GM18858 (cell line): ENCODE results near the gene TRAF2.

ENCODE experiments used
- ATAC-seq: cut with Tn5 transposase; IDR thresholded peaks from one replicate; pipeline ENCODE4 v1.9.1; 2021; ENCODE audit not compliant: unreplicated experiment

Gene TRAF2

DNA sequence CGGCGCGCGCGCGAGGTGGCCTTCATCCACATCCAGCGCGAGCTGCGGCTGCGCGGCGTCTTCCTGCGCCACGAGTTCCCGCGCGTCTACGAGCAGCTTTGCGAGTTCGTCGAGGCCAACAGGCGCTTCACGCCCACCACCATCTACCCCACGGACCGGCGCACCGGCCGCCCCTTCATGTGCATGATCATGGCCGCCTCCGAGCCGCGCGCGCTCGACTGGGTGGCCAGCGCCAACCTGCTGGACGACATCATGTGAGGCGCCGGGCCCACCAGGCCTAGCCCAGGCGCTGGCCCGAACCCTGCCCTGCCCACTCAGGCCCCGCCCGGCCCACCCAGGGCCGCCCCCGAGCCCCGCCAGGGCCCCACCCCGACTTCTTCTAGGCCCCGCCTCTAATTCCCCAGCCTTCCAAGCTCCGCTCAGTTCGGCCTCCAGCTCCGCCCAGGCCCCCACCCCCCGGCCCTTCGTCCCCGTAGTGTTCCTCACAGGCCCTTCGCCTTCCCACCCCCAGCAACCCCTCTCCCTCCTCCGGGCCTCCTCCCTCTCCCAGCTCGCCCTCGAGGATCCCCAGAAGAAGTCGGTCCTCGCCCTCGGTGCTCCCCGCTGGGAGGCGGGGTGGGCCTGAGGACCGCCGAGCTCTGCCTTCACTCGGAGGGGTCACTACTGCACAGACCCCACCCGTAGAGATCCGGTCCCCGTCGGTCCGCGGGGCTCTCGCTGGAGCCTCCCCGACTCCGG is 39.1 kb upstream of the TRAF2 start:
- ATAC-seq, result no peak

DNA sequence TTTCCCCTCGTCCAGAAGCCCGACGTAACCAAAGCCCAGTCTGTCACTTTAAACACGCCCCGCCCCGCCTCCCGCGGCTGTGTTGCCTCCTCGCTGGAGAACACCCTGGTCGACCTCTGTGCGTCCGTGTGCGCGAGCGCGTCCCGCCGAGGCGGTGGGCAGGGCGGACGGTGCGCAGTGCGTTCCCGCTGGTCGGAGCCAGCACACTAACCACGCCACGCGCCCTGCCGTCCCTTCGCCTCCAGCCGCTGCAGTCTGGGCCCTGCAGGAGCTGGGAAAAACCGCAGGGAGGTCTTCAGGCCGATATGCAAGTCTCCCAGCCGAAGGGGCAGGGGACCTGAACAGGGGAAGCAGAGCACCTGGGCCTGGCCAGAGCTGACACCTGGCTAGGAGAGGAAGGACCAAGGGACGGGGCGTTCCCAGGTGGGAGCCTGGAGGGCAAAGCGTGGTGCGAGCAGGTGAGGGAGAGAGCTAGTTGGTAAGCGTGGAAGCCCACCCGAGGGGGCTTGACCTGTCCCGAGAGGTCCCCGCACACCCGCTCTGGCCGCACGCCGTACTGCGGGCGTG is 38.4 kb upstream of the TRAF2 start:
- no peak for ATAC-seq

DNA sequence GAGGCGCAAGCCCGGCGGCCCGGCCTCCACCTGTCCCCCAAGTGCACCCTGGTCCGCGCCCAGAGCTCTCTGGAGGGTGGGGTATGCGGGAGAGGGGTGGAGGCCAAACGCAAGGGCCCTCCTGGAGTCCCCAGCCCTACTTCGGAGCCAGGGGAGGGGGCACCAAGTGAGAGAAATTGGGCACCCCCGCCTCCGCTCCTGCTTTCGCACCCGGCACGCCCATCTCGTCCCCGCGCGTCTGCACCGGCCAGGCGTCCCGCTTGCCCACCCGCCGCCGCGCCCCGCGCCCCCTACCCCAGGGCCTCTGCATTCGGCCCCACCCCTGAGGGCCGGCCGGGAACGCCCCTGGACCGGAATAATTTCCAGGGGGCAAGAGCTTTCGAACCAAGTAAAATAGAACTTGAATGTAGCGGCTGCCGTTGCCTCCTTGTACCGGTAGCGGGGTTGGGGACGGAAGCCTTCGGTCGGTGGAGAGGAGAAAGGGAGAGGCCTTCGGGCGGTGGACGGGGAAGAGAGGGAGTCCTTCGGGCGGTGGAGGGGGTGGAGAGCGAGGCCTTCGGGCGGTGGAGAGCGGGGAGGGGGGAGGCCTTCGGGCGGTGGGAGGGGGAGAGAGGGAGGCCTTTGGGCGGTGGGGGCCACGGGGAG is 37.8 kb upstream of the TRAF2 start:
- ATAC-seq, result no peak

DNA sequence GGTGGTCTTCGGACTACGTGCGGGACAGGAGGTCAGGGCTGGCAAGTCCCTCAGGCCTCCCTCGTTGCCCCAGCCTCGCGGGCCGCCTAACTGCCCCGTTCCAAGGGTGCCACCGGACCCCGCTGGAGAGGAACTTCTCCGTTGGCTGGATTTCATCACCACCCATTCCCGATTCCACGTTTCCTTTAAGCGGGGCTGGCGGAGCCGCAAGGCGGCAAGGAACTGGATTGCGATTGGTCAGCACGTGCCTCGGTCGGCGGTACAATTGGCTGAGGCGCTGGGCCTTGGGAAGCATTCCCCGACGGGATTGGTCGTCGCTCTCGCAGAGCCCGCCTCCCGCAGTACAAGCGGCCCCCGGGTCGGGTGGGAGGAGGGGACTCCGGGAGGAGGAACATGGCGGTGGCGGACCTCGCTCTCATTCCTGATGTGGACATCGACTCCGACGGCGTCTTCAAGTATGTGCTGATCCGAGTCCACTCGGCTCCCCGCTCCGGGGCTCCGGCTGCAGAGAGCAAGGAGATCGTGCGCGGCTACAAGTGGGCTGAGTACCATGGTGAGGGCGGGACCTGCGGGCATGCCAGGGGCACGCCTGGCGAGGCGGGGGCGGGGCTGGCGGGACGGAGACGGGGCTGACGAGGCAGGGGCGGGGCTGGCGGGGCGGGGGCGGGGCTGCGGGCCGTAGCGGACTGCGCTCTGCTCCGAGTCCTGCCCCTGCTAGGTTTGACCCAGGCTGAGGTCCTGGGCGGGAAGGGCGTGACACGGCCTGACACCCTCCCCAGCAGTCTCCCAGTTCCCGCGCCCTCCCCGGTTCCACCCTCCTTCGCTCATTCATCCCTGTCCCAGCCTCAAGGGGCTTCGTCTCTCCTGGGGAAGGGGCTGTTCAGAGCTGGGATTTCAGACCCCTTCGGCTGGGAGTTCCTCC is 37.0 kb upstream of the TRAF2 start, which contains the start of gene PHPT1:
TSS of gene PHPT1 (plus strand) at position 372 of the 922 bp plus-strand sequence. CDS start at position 394, 22 bp downstream.
- ATAC-seq, result peak; percentile 57

DNA sequence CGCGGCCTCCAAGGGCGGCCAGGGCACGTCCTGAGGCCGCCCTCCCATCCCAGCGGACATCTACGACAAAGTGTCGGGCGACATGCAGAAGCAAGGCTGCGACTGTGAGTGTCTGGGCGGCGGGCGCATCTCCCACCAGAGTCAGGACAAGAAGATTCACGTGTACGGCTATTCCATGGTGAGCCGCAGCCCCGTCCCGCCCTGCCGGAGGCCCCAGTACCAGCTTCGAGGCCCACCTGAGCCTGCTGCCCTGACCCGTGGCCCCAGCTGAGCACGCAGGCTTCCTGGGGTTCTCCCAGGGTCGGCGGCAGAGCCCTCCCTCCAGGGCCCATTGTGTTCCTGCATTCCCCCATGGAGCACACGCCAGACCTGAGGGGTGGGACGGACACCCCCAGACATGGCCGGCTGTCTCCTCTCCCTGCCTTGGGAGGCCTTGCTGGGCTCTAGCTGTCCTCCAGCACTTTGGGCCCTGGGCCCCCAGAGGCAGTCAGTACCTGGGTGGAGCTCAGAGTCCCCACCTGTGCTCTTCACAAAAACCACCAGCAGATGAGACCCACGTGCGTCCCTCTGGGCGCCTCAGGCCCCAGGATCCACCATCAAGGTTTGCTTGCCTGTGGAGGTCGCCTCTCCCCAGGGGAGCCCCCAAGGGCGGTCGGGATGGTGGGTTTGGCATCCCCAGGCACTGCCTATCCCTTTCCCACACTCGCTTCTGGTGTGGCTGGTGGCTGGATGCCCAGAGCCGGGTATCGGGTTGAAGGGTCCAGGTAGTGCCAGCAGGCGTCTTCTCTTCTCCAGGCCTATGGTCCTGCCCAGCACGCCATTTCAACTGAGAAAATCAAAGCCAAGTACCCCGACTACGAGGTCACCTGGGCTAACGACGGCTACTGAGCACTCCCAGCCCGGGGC is 36.1 kb upstream of the TRAF2 start:
- ATAC-seq, result no peak

DNA sequence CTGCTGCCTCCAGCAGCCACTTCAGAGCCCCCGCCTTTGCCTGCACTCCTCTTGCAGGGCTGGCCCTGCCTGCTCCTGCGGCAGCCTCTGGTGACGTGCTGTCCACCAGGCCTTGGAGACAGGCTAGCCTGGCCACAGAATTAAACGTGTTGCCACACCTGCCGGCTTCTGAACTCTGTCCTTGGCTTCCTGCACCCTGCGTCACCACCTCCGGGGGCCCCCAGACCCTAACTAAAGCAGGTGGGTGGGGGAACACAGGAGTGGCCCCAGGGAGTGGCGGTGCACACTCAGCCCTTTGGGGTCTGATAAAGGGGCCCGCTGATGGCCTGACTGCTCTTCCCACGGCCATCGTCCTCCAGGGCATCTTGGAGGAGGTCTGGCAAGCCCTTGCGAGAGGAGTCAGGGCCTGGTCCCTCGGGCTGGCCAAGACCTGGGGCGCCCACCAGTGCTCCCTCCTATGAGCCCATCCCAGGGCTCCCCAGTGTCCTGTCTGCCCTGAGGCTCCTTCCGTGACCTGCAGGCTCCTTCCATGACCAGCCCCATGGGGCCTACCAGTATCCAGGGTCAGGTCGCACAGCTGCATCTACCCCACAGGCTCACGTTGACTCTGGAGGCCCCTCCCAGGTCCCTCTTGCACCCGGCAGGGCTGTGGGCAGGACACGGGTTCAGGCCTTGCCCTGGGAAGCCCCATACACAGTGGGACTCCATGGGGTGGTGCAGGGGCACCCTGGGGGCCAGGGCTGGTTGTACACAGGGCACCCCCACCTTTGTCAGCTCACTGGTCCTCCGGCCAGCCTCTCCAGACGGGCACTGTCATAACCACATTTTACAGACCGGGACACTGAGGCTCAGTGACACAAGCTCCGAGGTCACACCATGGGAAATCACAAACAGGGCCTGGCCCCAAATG is 35.2 kb upstream of the TRAF2 start:
- no peak for ATAC-seq

DNA sequence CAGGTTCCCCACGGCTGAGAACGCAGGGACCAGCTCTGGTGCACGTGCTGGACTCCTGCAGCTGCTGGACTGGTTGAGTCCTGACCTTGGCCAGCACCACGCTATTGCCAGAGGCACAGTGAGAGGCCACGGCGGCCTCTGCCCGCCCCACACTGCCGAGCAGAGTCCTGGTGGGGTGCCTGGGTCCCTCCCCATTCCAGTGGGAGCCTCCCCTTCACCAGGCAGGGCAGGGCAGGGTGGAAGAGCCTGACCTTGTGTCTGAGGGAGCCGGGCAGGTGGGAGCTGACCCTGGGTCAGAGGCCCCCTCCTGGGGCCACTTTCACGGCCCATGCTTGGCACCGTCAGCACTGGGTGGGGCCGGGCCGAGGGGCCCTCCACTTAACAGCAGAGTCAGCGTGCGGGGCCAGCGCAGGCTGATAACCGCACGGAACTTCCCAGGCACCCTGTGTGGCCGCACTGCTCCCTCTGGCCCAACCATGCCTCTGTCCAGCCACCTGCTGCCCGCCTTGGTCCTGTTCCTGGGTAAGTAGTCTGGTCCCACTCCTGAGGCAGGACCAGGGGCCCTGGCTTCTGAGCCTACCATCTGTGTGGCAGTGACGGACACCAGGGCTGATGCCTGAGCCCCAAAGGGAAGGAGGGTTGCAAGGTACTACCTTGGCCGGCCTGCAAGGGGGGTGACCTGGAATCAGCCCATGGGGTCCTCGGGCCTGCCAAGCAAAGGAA is 34.2 kb upstream of the TRAF2 start, which contains the start of gene MAMDC4:
TSS of gene MAMDC4 (plus strand) at position 406 of the 723 bp plus-strand sequence. CDS start at position 477, 71 bp downstream.
- no peak for ATAC-seq

DNA sequence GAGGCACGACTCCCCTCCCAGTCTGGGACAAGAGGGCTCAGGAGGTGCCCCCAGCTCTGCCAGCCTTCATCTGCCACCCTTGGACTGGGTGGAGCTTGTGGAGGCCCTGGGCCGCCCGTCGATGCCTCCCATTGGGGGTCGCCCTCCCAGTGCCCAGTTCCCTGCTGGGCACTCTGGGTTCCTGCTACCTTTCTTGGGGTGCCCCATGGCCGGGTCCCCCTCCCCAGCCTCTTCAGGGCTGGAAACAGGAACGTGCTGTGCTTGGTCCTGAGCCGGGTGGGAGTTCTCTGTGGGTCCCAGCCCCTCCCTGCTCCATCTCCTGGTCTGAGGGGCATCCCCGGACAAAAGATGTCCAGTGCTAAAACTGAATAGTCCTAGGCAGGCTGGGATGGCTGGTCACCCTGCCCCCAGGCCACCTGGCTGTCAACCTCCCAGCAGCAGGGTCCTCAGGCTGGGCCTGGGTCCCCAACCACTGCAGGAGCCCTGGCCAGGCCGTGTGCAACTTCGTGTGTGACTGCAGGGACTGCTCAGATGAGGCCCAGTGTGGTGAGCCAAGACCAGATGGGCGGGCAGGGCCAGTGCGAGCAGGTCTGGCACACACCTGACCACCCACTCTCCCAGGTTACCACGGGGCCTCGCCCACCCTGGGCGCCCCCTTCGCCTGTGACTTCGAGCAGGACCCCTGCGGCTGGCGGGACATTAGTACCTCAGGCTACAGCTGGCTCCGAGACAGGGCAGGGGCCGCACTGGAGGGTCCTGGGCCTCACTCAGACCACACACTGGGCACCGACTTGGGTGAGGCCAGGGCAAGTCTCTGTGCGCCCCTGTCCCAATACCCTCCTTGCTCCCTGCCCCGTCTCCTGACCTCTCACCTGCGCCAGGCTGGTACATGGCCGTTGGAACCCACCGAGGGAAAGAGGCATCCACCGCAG is 33.4 kb upstream of the TRAF2 start:
- no peak for ATAC-seq

DNA sequence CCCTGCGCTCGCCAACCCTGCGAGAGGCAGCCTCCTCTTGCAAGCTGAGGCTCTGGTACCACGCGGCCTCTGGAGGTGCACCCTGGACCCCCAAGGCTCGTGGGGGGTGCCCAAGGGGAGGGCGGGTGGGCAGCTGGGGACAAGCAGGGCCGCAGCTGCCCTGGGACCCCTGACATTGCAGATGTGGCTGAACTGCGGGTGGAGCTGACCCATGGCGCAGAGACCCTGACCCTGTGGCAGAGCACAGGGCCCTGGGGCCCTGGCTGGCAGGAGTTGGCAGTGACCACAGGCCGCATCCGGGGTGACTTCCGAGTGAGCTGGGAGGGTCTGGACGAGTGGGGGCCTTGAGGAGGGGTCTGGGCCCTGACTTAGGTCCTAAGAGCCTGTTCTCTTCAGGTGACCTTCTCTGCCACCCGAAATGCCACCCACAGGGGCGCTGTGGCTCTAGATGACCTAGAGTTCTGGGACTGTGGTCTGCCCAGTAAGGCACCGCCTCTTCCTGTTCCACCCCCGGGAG is 32.7 kb upstream of the TRAF2 start:
- ATAC-seq, result no peak

DNA sequence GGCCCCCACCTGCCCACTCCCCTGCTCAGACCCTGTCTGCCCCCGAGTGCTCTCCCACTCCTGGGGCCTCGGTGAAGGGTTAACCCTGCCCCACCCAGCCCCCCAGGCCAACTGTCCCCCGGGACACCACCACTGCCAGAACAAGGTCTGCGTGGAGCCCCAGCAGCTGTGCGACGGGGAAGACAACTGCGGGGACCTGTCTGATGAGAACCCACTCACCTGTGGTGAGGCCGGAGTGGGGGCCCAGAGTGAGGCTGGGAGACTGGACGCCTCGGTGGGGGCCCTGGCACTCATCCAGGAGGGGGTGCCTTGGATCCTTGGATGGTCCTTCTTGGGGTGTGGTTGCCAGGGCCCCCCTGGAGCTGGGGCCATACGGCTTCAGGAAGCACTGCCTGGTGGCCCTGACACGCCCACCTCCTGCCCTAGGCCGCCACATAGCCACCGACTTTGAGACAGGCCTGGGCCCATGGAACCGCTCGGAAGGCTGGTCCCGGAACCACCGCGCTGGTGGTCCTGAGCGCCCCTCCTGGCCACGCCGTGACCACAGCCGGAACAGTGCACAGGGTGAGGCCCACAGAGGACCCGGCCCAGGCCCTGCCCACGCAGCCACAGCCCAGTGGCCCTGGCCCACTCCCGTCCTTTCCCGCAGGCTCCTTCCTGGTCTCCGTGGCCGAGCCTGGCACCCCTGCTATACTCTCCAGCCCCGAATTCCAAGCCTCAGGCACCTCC is 32.0 kb upstream of the TRAF2 start:
- ATAC-seq, result no peak

DNA sequence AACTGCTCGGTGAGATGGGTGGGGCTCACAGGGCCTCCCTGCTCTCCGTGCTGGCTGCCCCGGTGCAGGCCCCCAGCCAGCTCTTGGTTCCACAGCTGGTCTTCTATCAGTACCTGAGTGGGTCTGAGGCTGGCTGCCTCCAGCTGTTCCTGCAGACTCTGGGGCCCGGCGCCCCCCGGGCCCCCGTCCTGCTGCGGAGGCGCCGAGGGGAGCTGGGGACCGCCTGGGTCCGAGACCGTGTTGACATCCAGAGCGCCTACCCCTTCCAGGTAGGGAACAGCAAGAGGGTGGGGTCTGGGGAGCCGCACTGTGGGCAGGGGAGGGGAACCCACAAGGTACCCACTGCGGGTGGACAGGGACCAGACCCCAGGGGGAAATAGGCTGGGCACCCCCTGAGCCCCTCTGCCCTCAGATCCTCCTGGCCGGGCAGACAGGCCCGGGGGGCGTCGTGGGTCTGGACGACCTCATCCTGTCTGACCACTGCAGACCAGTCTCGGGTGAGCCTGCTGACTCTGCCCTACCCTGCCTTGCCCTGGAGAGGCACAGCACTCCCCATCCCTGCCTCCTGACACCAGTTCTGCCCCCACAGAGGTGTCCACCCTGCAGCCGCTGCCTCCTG is 31.4 kb upstream of the TRAF2 start:
- no peak for ATAC-seq

DNA sequence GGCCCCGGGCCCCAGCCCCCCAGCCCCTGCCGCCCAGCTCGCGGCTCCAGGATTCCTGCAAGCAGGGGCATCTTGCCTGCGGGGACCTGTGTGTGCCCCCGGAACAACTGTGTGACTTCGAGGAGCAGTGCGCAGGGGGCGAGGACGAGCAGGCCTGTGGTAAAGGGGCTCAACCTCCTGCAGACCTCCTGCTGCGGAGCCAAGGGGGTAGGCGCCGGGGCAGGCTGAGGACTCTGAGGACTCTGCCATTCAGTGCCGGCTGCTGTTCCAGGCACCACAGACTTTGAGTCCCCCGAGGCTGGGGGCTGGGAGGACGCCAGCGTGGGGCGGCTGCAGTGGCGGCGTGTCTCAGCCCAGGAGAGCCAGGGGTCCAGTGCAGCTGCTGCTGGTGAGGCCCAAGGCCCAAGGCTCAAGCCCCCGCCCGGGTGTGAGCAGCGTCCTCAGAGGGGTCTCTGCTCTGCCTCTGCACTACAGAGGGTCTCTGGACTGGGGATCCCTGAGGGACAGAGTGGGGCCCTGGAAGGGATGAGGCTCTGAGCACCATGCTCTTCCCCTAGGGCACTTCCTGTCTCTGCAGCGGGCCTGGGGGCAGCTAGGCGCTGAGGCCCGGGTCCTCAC is 30.7 kb upstream of the TRAF2 start:
- no peak for ATAC-seq

DNA sequence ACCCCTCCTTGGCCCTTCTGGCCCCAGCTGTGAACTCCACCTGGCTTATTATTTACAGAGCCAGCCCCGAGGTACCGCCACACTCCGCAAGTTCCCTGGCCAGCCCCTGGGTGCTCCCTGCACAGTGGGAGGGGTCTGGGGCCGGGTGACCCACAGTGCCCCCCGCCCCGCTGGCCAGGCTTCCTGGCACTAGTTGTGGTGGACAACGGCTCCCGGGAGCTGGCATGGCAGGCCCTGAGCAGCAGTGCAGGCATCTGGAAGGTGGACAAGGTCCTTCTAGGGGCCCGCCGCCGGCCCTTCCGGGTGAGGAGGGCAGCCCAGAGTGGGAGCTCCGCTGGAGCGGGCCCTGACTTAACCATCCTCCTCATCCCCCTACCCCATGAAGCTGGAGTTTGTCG is 30.2 kb upstream of the TRAF2 start:
- ATAC-seq, result no peak

DNA sequence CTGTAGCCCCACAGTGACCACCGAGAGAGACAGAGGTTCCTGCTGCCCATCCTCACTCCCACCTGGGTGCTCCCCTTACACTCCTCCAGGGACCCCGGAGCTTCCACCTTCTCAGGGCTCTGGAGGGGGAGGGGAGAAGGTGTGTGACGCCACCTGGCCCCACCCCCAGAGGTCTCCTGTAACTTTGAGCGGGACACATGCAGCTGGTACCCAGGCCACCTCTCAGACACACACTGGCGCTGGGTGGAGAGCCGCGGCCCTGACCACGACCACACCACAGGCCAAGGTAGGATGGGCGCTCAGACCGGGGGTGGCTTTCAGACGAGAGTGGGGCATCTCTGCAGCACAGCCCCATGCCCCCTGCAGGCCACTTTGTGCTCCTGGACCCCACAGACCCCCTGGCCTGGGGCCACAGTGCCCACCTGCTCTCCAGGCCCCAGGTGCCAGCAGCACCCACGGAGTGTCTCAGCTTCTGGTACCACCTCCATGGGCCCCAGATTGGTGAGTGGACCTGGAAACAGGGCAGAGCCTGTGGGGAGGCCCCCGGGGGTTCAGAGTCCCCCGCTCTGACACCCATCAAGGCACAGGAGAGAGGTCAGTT is 29.7 kb upstream of the TRAF2 start:
- ATAC-seq, result no peak

DNA sequence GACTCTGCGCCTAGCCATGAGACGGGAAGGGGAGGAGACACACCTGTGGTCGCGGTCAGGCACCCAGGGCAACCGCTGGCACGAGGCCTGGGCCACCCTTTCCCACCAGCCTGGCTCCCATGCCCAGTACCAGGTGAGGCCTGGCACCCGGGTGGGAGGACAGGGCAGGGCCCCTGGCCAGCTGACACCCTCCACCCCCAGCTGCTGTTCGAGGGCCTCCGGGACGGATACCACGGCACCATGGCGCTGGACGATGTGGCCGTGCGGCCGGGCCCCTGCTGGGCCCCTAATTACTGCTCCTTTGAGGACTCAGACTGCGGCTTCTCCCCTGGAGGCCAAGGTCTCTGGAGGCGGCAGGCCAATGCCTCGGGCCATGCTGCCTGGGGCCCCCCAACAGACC is 29.1 kb upstream of the TRAF2 start:
- no peak for ATAC-seq
